DND-41 (cell line): ENCODE data around the gene PDE4D.

Experiments used
- ATAC-seq: fragments of 200-7000 bp; cut with Tn5 transposase; 3 replicates; pipeline ENCODE4 v1.9.1; 2021; ENCODE audit warnings: low read depth; ENCODE audit not compliant: insufficient read depth
- DNase-seq: peaks from one replicate; pipeline ENCODE4 v3.0.0-alpha.2; 2020
- H2AFZ ChIP-seq: 2 replicates; pipeline ENCODE4 v1.6.0; 2012; ENCODE audit warnings: low read depth, low read length
- H3K27ac ChIP-seq: 2 replicates; pipeline ENCODE4 v1.5.1; 2012; ENCODE audit warnings: low read length, inconsistent platforms
- H3K27me3 ChIP-seq: fragments of 200-600 bp; sonication (generic); 2 replicates; pipeline ENCODE4 v1.6.0; 2012; ENCODE audit warnings: low read length, mild to moderate bottlenecking, inconsistent platforms; ENCODE audit not compliant: insufficient read depth, poor library complexity
- H3K36me3 ChIP-seq: 2 replicates; pipeline ENCODE4 v1.5.1; 2012; ENCODE audit warnings: low read length, inconsistent platforms; ENCODE audit not compliant: insufficient read depth
- H3K4me1 ChIP-seq: 2 replicates; pipeline ENCODE4 v1.5.1; 2012; ENCODE audit warnings: mild to moderate bottlenecking, low read length; ENCODE audit not compliant: insufficient read depth
- H3K4me2 ChIP-seq: 2 replicates; pipeline ENCODE4 v1.6.0; 2012; ENCODE audit warnings: mild to moderate bottlenecking, moderate library complexity, low read length, inconsistent platforms; ENCODE audit not compliant: insufficient read depth
- H3K4me3 ChIP-seq, 2 experiments: fragments of 200-600 bp in 1 of 2; shearing (Covaris generic) in 1 of 2; 2 replicates each; pipeline ENCODE4 v1.5.1; 2012 to 2016; ENCODE audit warnings: inconsistent platforms in 2 of 2, low read length in 2 of 2, mild to moderate bottlenecking in 2 of 2, low read depth in 1 of 2, moderate library complexity in 1 of 2
- H3K79me2 ChIP-seq: 2 replicates; pipeline ENCODE4 v1.6.0; 2012; ENCODE audit warnings: low read length, inconsistent platforms; ENCODE audit not compliant: insufficient read depth
- H3K9ac ChIP-seq: 2 replicates; pipeline ENCODE4 v1.6.0; 2012; ENCODE audit warnings: low read depth, mild to moderate bottlenecking, inconsistent platforms, low read length, moderate library complexity
- H3K9me3 ChIP-seq: 2 replicates; pipeline ENCODE4 v1.5.1; 2012; ENCODE audit warnings: low read length, moderate library complexity, mild to moderate bottlenecking, inconsistent platforms; ENCODE audit not compliant: insufficient read depth, severe bottlenecking
- H4K20me1 ChIP-seq: 2 replicates; pipeline ENCODE4 v1.6.0; 2012; ENCODE audit warnings: low read length; ENCODE audit not compliant: insufficient read depth
- CTCF ChIP-seq: IDR thresholded peaks from 2 replicates; pipeline ENCODE4 v1.5.1; 2012; ENCODE audit warnings: borderline replicate concordance, low read length, moderate library complexity, mild to moderate bottlenecking; ENCODE audit not compliant: poor library complexity, severe bottlenecking; ENCODE audit errors: extremely low read depth
- EZH2 ChIP-seq: IDR thresholded peaks from 3 replicates; pipeline ENCODE4 v1.6.1; 2012; ENCODE audit warnings: borderline replicate concordance, low read depth, mild to moderate bottlenecking, moderate library complexity, low read length, inconsistent platforms; ENCODE audit not compliant: severe bottlenecking

The PDE4D gene

GRCh38 chr5:58980890-58981289 lies 912.6 kb downstream of the PDE4D start:
- TF ChIP-seq CTCF (no peak), EZH2 (no peak)
- Histone ChIP-seq H3K79me2 (no peaks in the 10 kb centered on the region), H3K36me3 (no peaks in the 10 kb centered on the region), H3K27ac (no peak overlapping the region), H3K9me3 (no peaks in the 10 kb centered on the region), H3K9ac (no peak overlapping the region), H3K4me2 (no peak overlapping the region), H3K4me3 (no peak overlapping the region), H3K4me1 (no peaks in the 10 kb centered on the region), H3K27me3 (no peaks in the 10 kb centered on the region), H2AFZ (no peak overlapping the region), H4K20me1 (no peaks in the 10 kb centered on the region)
- DNase-seq (no peak), ATAC-seq (no peak)

GRCh38 chr5:58979090-58979489 lies 914.4 kb downstream of the PDE4D start:
- H3K36me3 ChIP-seq: no peaks in the 10 kb centered on the region
- no peak overlapping the region for H2AFZ ChIP-seq
- no peak for DNase-seq

GRCh38 chr5:58974601-58975000 lies 918.9 kb downstream of the PDE4D start:
- H2AFZ ChIP-seq: no peak overlapping the region
- ATAC-seq: no peak
- H3K27ac ChIP-seq: no peak overlapping the region
- no peaks in the 10 kb centered on the region for H3K9me3 ChIP-seq
- no peaks in the 10 kb centered on the region for H3K27me3 ChIP-seq
- no peak overlapping the region for H3K4me3 ChIP-seq
- no peaks in the 10 kb centered on the region for H3K36me3 ChIP-seq
- H3K4me2 ChIP-seq: no peak overlapping the region
- no peaks in the 10 kb centered on the region for H3K79me2 ChIP-seq
- no peak for DNase-seq
- H3K4me1 ChIP-seq: no peaks in the 10 kb centered on the region
- TF ChIP-seq CTCF (no peak), EZH2 (no peak)
- H4K20me1 ChIP-seq: no peaks in the 10 kb centered on the region
- H3K9ac ChIP-seq: no peak overlapping the region

More at GRCh38 chr5:58979090-58979489, 914.4 kb downstream of the PDE4D start:
- no peaks in the 10 kb centered on the region for H4K20me1 ChIP-seq
- no peak overlapping the region for H3K9ac ChIP-seq
- no peak overlapping the region for H3K4me2 ChIP-seq
- H3K27ac ChIP-seq: no peak overlapping the region
- no peaks in the 10 kb centered on the region for H3K9me3 ChIP-seq
- ATAC-seq: no peak
- no peaks in the 10 kb centered on the region for H3K4me1 ChIP-seq
- no peaks in the 10 kb centered on the region for H3K79me2 ChIP-seq
- no peaks in the 10 kb centered on the region for H3K27me3 ChIP-seq
- TF ChIP-seq EZH2: no peak
- no peak for TF ChIP-seq CTCF
- H3K4me3 ChIP-seq: no peak overlapping the region

GRCh38 chr5:58974083-58974482 lies 919.4 kb downstream of the PDE4D start:
- TF ChIP-seq CTCF: no peak
- no peak for TF ChIP-seq EZH2
- no peak overlapping the region for H3K27ac ChIP-seq
- no peak overlapping the region for H3K4me3 ChIP-seq
- no peaks in the 10 kb centered on the region for H3K4me1 ChIP-seq
- no peaks in the 10 kb centered on the region for H3K79me2 ChIP-seq
- H3K9me3 ChIP-seq: no peaks in the 10 kb centered on the region
- no peaks in the 10 kb centered on the region for H4K20me1 ChIP-seq
- ATAC-seq (no peak), DNase-seq (no peak)
- no peak overlapping the region for H2AFZ ChIP-seq
- no peaks in the 10 kb centered on the region for H3K27me3 ChIP-seq
- H3K36me3 ChIP-seq: no peaks in the 10 kb centered on the region
- no peak overlapping the region for H3K9ac ChIP-seq
- no peak overlapping the region for H3K4me2 ChIP-seq
